ENCODE data around the gene MLC1. TPM values are rescaled to one million over a fixed set of nuclear protein-coding genes. Genes with fewer than 3 reads are reported as not detected.

The MLC1 gene
- total RNA-seq, 1 donor from 2014 or later = not detected

GRCh38 chr22:50034126-50035081 is 50.8 kb downstream of the MLC1 start:
- Mint-ChIP-seq H3K27ac (no peak overlapping the region), H3K36me3 (no peaks in the 10 kb centered on the region), H3K4me3 (no peak overlapping the region), H3K4me1 (ENCODE audit: unreplicated experiment) (no peaks in the 10 kb centered on the region), H3K9me3 (no peaks in the 10 kb centered on the region), H3K27me3 (peaks cover 10% of the 10 kb centered on the region)
- DNase-seq (ENCODE audit: extremely low spot score, unreplicated experiment) = no peak
- no peak for TF ChIP-seq CTCF (conservative IDR thresholded peaks at IDR 0.05)

GRCh38 chr22:50032941-50033601 is 52.2 kb downstream of the MLC1 start:
- Mint-ChIP-seq H3K9me3 (no peaks in the 10 kb centered on the region), H3K27ac (no peak overlapping the region), H3K4me1 (ENCODE audit: unreplicated experiment) (no peaks in the 10 kb centered on the region), H3K27me3 (peaks cover 11% of the 10 kb centered on the region), H3K36me3 (no peaks in the 10 kb centered on the region), H3K4me3 (no peak overlapping the region)
- TF ChIP-seq CTCF (conservative IDR thresholded peaks at IDR 0.05) = no peak
- DNase-seq (ENCODE audit: extremely low spot score, unreplicated experiment) = no peak

- H3K4me1 Mint-ChIP-seq (ENCODE audit: unreplicated experiment) = no peaks in the 10 kb centered on the region
- DNase-seq (ENCODE audit: extremely low spot score, unreplicated experiment) = peak; percentile 71
- H3K27me3 Mint-ChIP-seq = peaks cover 18% of the 10 kb centered on the region
- H3K36me3 Mint-ChIP-seq = no peaks in the 10 kb centered on the region
- TF ChIP-seq CTCF (conservative IDR thresholded peaks at IDR 0.05) = no peak
- H3K9me3 Mint-ChIP-seq = no peaks in the 10 kb centered on the region
- no peak overlapping the region for H3K27ac Mint-ChIP-seq
- H3K4me3 Mint-ChIP-seq = no peak overlapping the region
Measured at GRCh38 chr22:50032109-50032871, 52.9 kb downstream of the MLC1 start.

GRCh38 chr22:50031189-50032091 is 53.8 kb downstream of the MLC1 start:
- H3K36me3 Mint-ChIP-seq = no peaks in the 10 kb centered on the region
- no peaks in the 10 kb centered on the region for H3K9me3 Mint-ChIP-seq
- H3K27me3 Mint-ChIP-seq = peaks cover 15% of the 10 kb centered on the region
- TF ChIP-seq CTCF (conservative IDR thresholded peaks at IDR 0.05) = no peak
- H3K4me3 Mint-ChIP-seq = no peak overlapping the region
- peak; percentile 71 for DNase-seq (ENCODE audit: extremely low spot score, unreplicated experiment)
- H3K27ac Mint-ChIP-seq = no peak overlapping the region
- no peaks in the 10 kb centered on the region for H3K4me1 Mint-ChIP-seq (ENCODE audit: unreplicated experiment)

Measured in type B pancreatic cell (in vitro differentiated cells).